ENCODE results near the gene PRR12.

The PRR12 gene

DNA sequence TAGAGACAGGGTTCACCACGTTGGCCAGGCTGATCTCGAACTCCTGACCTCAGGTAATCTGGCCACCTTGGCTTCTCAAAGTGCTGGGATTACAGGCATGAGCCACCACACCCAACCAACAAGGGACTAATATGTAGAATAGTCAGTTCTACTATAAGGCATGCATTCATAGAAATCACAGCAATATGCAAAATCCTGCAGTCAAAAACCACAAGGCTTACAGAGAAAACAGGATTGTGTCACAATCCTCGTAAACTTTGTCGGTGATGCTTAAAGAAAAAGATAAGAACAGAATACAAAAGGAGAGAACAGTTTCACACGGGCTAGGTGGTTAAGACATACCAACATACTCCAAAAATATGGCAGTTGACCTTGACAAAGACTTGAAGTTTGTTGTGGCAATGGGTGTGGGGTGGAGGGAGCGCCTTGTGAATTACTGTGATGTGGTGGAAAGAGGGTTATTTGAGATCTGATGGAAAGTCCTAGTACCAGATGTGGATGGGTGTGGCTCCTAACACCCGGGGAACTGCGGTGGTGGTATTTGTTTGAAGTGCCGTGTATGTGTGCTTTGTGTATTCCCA is 23.0 kb upstream of the PRR12 start:
- H3K27ac ChIP-seq (ENCODE audit: low read length): peak overlapping the region; percentile 51
- H4K20me1 ChIP-seq (ENCODE audit: insufficient read depth, low read length): peaks cover 36% of the 10 kb centered on the region; the same call in 1 of the 2 replicates
- DNase-seq: peak; percentile 89
- H3K36me3 ChIP-seq (ENCODE audit: insufficient read depth, low read length): 0 out of 2 replicates have a peak, but pooled peaks cover 5% of the 10 kb centered on the region
- peak; percentile 93 for ATAC-seq (ENCODE audit: insufficient read depth, low read depth)
- no peaks in the 10 kb centered on the region for H3K27me3 ChIP-seq (ENCODE audit: insufficient read depth, low read length, poor library complexity)
- H3K9me3 ChIP-seq (ENCODE audit: insufficient read depth, low read length, severe bottlenecking): no peaks in the 10 kb centered on the region
- H3K9ac ChIP-seq (ENCODE audit: low read depth, low read length): no peak overlapping the region
- H3K4me2 ChIP-seq (ENCODE audit: insufficient read depth, low read length): peak overlapping the region; percentile 31; the same call in 1 of the 2 replicates
- peaks cover 32% of the 10 kb centered on the region for H3K4me1 ChIP-seq (ENCODE audit: insufficient read depth, low read length)
- H3K79me2 ChIP-seq (ENCODE audit: insufficient read depth, low read length): peaks cover 46% of the 10 kb centered on the region
- H3K4me3 ChIP-seq (ENCODE audit: low read depth in 1 of 2, low read length in 2 of 2): no peak overlapping the region
- TF ChIP-seq, protein P1, sequence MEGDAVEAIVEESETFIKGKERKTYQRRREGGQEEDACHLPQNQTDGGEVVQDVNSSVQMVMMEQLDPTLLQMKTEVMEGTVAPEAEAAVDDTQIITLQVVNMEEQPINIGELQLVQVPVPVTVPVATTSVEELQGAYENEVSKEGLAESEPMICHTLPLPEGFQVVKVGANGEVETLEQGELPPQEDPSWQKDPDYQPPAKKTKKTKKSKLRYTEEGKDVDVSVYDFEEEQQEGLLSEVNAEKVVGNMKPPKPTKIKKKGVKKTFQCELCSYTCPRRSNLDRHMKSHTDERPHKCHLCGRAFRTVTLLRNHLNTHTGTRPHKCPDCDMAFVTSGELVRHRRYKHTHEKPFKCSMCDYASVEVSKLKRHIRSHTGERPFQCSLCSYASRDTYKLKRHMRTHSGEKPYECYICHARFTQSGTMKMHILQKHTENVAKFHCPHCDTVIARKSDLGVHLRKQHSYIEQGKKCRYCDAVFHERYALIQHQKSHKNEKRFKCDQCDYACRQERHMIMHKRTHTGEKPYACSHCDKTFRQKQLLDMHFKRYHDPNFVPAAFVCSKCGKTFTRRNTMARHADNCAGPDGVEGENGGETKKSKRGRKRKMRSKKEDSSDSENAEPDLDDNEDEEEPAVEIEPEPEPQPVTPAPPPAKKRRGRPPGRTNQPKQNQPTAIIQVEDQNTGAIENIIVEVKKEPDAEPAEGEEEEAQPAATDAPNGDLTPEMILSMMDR (IDR thresholded peaks at IDR 0.05; ENCODE audit: borderline replicate concordance, extremely low read depth, low read length, poor library complexity, severe bottlenecking): no peak
- TF ChIP-seq EZH2 (IDR thresholded peaks at IDR 0.05; ENCODE audit: borderline replicate concordance, low read depth, low read length, severe bottlenecking): no peak
- H2AFZ ChIP-seq (ENCODE audit: low read depth, low read length): no peak overlapping the region

DNA sequence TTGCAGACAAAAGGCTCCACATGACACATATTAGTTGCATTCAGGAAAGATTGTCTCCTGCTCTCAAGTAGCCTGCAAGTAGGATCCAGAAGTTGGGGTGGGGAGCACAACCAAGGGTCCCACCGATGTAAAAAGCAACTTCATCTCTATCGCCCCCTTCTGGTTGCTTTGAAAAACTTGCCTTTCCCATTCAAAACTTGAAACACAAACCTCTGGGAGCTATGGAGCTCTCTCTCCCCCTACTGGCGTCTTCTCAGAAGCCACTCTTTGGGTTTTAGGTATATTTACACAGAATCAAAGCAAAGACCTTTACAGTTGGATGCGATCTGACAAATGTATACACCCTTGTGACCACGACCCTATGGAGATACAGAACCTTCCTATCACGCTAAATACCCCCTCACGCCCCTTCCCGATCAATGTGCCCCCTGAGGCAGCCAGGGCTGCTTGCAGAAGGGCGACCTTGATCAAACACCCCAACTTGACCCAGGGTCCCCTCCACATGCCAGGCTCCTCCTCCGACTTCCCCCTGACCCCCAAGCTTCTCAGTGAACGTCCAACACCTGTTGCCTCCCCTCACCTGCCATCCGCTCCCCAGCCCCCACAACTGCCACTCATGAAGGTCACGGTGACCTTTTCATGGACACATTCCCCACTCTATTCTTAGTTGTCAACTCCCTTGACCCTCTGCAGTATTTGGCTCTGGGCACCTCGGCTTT is 20.7 kb upstream of the PRR12 start:
- TF ChIP-seq EZH2 (IDR thresholded peaks at IDR 0.05; ENCODE audit: borderline replicate concordance, low read depth, low read length, severe bottlenecking): no peak
- TF ChIP-seq, protein P1 (IDR thresholded peaks at IDR 0.05; ENCODE audit: borderline replicate concordance, extremely low read depth, low read length, poor library complexity, severe bottlenecking): peak; percentile 98
- Histone ChIP-seq H3K9ac (ENCODE audit: low read depth, low read length) (no peak overlapping the region), H3K4me1 (ENCODE audit: insufficient read depth, low read length) (peaks cover 32% of the 10 kb centered on the region)

DNA sequence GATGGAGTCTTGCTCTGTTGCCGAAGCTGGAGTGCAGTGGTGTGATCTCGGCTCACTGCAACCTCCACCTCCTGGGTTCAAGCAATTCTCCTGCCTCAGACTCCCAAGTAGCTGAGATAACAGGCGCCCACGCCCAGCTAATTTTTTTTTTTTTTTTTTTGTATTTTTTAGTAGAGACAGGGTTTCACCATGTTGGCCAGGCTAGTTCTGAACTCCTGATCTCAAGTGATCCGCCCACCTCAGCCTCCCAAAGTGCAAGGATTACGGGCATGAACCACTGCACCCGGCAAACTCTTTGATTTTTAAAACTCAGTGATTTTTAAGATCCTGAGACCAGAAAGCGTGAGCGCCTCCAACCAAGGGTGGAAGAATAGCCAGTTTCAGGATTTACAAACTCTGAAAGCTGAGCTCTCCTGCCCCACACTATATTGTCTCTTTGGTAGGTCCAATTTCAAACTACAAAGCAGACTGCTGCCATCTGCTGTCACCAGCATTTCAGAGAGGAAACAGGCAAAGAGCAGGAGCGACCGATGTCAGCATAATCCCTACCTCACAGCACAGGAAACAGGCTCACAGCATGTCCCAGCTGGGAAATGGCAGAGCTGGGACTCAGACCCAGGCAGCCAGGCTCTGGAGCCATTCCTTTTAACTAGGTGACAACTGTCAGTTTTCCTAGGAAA is 19.8 kb upstream of the PRR12 start:
- peaks cover 19% of the 10 kb centered on the region for H3K36me3 ChIP-seq (ENCODE audit: insufficient read depth, low read length)
- peak overlapping the region; percentile 44 for H3K27ac ChIP-seq (ENCODE audit: low read length)
- peaks cover 51% of the 10 kb centered on the region for H3K79me2 ChIP-seq (ENCODE audit: insufficient read depth, low read length)
- no peak overlapping the region for H2AFZ ChIP-seq (ENCODE audit: low read depth, low read length)
- no peak overlapping the region for H3K4me2 ChIP-seq (ENCODE audit: insufficient read depth, low read length)
- no peaks in the 10 kb centered on the region for H3K27me3 ChIP-seq (ENCODE audit: insufficient read depth, low read length, poor library complexity)
- peaks cover 36% of the 10 kb centered on the region; the same call in 1 of the 2 replicates for H4K20me1 ChIP-seq (ENCODE audit: insufficient read depth, low read length)
- no peak overlapping the region for H3K4me3 ChIP-seq (ENCODE audit: low read depth in 1 of 2, low read length in 2 of 2)
- no peaks in the 10 kb centered on the region for H3K9me3 ChIP-seq (ENCODE audit: insufficient read depth, low read length, severe bottlenecking)
- no peak for TF ChIP-seq EZH2 (IDR thresholded peaks at IDR 0.05; ENCODE audit: borderline replicate concordance, low read depth, low read length, severe bottlenecking)
- TF ChIP-seq, protein P1 (IDR thresholded peaks at IDR 0.05; ENCODE audit: borderline replicate concordance, extremely low read depth, low read length, poor library complexity, severe bottlenecking): peak; percentile 51
- H3K4me1 ChIP-seq (ENCODE audit: insufficient read depth, low read length): peaks cover 32% of the 10 kb centered on the region
- DNase-seq (peak; percentile 29), ATAC-seq (ENCODE audit: insufficient read depth, low read depth) (no peak)
- H3K9ac ChIP-seq (ENCODE audit: low read depth, low read length): no peak overlapping the region

More for the DNA sequence above, 20.7 kb upstream of the PRR12 start:
- Histone ChIP-seq H3K36me3 (ENCODE audit: insufficient read depth, low read length) (peaks cover 13% of the 10 kb centered on the region; the same call in 1 of the 2 replicates), H3K27me3 (ENCODE audit: insufficient read depth, low read length, poor library complexity) (no peaks in the 10 kb centered on the region), H4K20me1 (ENCODE audit: insufficient read depth, low read length) (peaks cover 35% of the 10 kb centered on the region; the same call in 1 of the 2 replicates), H3K4me3 (ENCODE audit: low read depth in 1 of 2, low read length in 2 of 2) (no peak overlapping the region), H3K79me2 (ENCODE audit: insufficient read depth, low read length) (peaks cover 49% of the 10 kb centered on the region), H3K9me3 (ENCODE audit: insufficient read depth, low read length, severe bottlenecking) (no peaks in the 10 kb centered on the region), H3K4me2 (ENCODE audit: insufficient read depth, low read length) (no peak overlapping the region), H3K27ac (ENCODE audit: low read length) (no peak overlapping the region), H2AFZ (ENCODE audit: low read depth, low read length) (no peak overlapping the region)
- DNase-seq: peak; percentile 78
- peak; percentile 61 for ATAC-seq (ENCODE audit: insufficient read depth, low read depth)
